K562 (cell line): ENCODE results near the gene RYR1. TPM values are rescaled to one million over a fixed set of nuclear protein-coding genes. Genes with fewer than 3 reads are reported as not detected.

Experiments used
- ATAC-seq: fragments of 200-7000 bp; cut with Tn5 transposase; 3 replicates; pipeline ENCODE4 v1.9.1; 2020; ENCODE audit warnings: moderate library complexity
- BruUV-seq: library from RNA; stranded (reverse); fragments of 400-500 nt; replicated peaks from 2 replicates; lab custom pipeline; 2021; lab: Mats Ljungman, UMichigan
- CTCF ChIA-PET: fragments of 300-600 bp; formaldehyde crosslinking; extraction: SDS; loops from one replicate; lab custom pipeline; 2021; ENCODE audit warnings: low intra/inter-chr PET ratio; lab: Yijun Ruan, JAX
- POLR2A ChIA-PET: fragments of 300-600, 350-650 bp; sonication (Branson Sonifier 250); formaldehyde crosslinking; extraction: SDS; loops from one replicate; lab custom pipeline; 2021; ENCODE audit warnings: antibody characterized with exemption, inconsistent platforms; lab: Yijun Ruan, JAX
- DNase-seq, 4 experiments: peaks; one replicate each; pipeline versions ENCODE4 v3.0.0 to v3.0.0-alpha.2; 2011 to 2018; ENCODE audit warnings: low spot score in 3 of 4, mixed read lengths in 3 of 4; ENCODE audit errors: extremely low read depth in 1 of 4
- FAIRE-seq: peaks from 2 replicates; lab custom pipeline; 2011; peaks lifted over from hg19 to GRCh38; lab: Jason Lieb, UNC
- H2AFZ ChIP-seq: 2 replicates; pipeline ENCODE4 v1.6.0; 2011; ENCODE audit warnings: low read depth, low read length, control low read depth, inconsistent platforms
- H3K27ac ChIP-seq: fragments of 200-600 bp; 3 replicates; pipeline ENCODE4 v1.8.0; 2011; ENCODE audit warnings: low read depth, mild to moderate bottlenecking, control low read depth, inconsistent platforms, low read length, moderate library complexity, mixed read lengths; ENCODE audit errors: extremely low read depth
- H3K27me3 ChIP-seq, 2 experiments: fragments of 300-600 bp in 1 of 2; 2 replicates in 1 of 2; 3 replicates in 1 of 2; pipeline versions ENCODE4 v1.6.0 to v1.8.0; 2011; ENCODE audit warnings: inconsistent platforms in 2 of 2, low read length in 2 of 2, mild to moderate bottlenecking in 1 of 2, mixed read lengths in 1 of 2, moderate library complexity in 1 of 2; ENCODE audit not compliant: control insufficient read depth in 2 of 2, insufficient read depth in 2 of 2
- H3K36me3 ChIP-seq: fragments of 300-600 bp; 3 replicates; pipeline ENCODE4 v1.8.0; 2011; ENCODE audit warnings: mild to moderate bottlenecking, low read length, inconsistent platforms; ENCODE audit not compliant: control insufficient read depth, insufficient read depth
- H3K4me1 ChIP-seq, 2 experiments: fragments of 200-600 bp in 1 of 2; replicated peaks in 1 of 2; 2 replicates in 1 of 2; 3 replicates in 1 of 2; pipeline versions ENCODE4 v1.5.1 to v1.8.0; 2011; ENCODE audit warnings: inconsistent platforms in 2 of 2, low read length in 2 of 2, mild to moderate bottlenecking in 1 of 2, mixed read lengths in 1 of 2, moderate library complexity in 1 of 2; ENCODE audit not compliant: control insufficient read depth in 2 of 2, insufficient read depth in 2 of 2
- H3K4me2 ChIP-seq: 2 replicates; pipeline ENCODE4 v1.6.1; 2011; ENCODE audit warnings: low read length, control low read depth, inconsistent platforms, mixed read lengths; ENCODE audit not compliant: insufficient read depth
- H3K4me3 ChIP-seq: fragments of 200-600 bp; sonication (generic), shearing (Covaris generic); 2 replicates; pipeline ENCODE4 v1.5.1; 2016; ENCODE audit warnings: control low read depth, inconsistent platforms
- H3K79me2 ChIP-seq: fragments of 200-600 bp; 3 replicates; pipeline ENCODE4 v1.8.0; 2011; ENCODE audit warnings: low read length, inconsistent platforms; ENCODE audit not compliant: control insufficient read depth, insufficient read depth
- H3K9ac ChIP-seq, 2 experiments: 2 replicates each; pipeline versions ENCODE4 v1.6.0 to v1.6.1; 2011; ENCODE audit warnings: low read depth in 2 of 2, low read length in 2 of 2, control low read depth in 1 of 2, inconsistent platforms in 1 of 2, mild to moderate bottlenecking in 1 of 2, mixed read lengths in 1 of 2; ENCODE audit not compliant: insufficient read depth in 1 of 2
- H3K9me1 ChIP-seq: one replicate; pipeline ENCODE4 v1.6.0; 2011; ENCODE audit warnings: inconsistent platforms, mild to moderate bottlenecking, low read length, moderate library complexity; ENCODE audit not compliant: control insufficient read depth, insufficient read depth
- H3K9me3 ChIP-seq: replicated peaks from 2 replicates; pipeline ENCODE4 v1.5.1; 2011; ENCODE audit warnings: low read depth, low read length, inconsistent platforms; ENCODE audit not compliant: control insufficient read depth, insufficient read depth
- H4K20me1 ChIP-seq: replicated peaks from 2 replicates; pipeline ENCODE4 v1.6.1; 2011; ENCODE audit warnings: low read length, inconsistent platforms, mixed read lengths; ENCODE audit not compliant: control insufficient read depth, insufficient read depth
- ARHGAP35 ChIP-seq: fragments of 450-650 bp; IDR thresholded peaks from 2 replicates; pipeline ENCODE4 v1.6.1; 2018; ENCODE audit not compliant: partially characterized antibody
- KLF10 ChIP-seq: fragments of 250-450 bp; sonication (Bioruptor Pico); IDR thresholded peaks from 2 replicates; pipeline ENCODE4 v1.6.1; 2021; ENCODE audit warnings: matching md5 sums
- KLF13 ChIP-seq: fragments of 450-650 bp; IDR thresholded peaks from 2 replicates; pipeline ENCODE4 v1.6.1; 2016; ENCODE audit warnings: missing genetic modification characterization, low read depth, mild to moderate bottlenecking, missing compliant biosample characterization, moderate library complexity, borderline replicate concordance
- NR2C2 ChIP-seq, 2 experiments: fragments of 200-800 bp in 1 of 2; sonication (Bioruptor generic) in 1 of 2; sonication (generic) in 1 of 2; formaldehyde crosslinking in 1 of 2; IDR thresholded peaks; 2 replicates each; pipeline versions ENCODE4 v1.6.1 to v1.8.0; 2016 to 2022; ENCODE audit warnings: mild to moderate bottlenecking in 1 of 2, missing compliant biosample characterization in 1 of 2, missing genetic modification characterization in 1 of 2, missing genetic modification reagents in 1 of 2
- ZNF174 ChIP-seq: fragments of 250-450 bp; sonication (Bioruptor Pico); IDR thresholded peaks from 2 replicates; pipeline ENCODE4 v1.4.0; 2020; ENCODE audit warnings: mild to moderate bottlenecking
- ZNF445 ChIP-seq: fragments of 250-450 bp; sonication (Bioruptor Pico); IDR thresholded peaks from 2 replicates; pipeline ENCODE4 v1.4.0; 2020; ENCODE audit warnings: low read depth, mild to moderate bottlenecking, moderate library complexity
- WGBS: fragments of 100-300 bp; shearing (Covaris generic); methylation state at CpG from one replicate; pipeline ENCODE4 v1.1.6; 2016; ENCODE audit warnings: low coverage, mixed read lengths; ENCODE audit not compliant: insufficient coverage; ENCODE audit errors: missing lambda C conversion rate; 5-methylcytosine and 5-hydroxymethylcytosine counted together
- in situ Hi-C: fragments of 300-500 bp; cut with MboI; formaldehyde crosslinking; loops from 4 replicates; pipeline ENCODE4 v1.15.0; 2018; ENCODE audit warnings: inconsistent platforms, mixed read lengths
- intact Hi-C: fragments of 100-400 bp; cut with micrococcal nuclease; formaldehyde crosslinking; loops from 2 replicates; pipeline ENCODE4 v1.14.2; 2022
- polyA plus RNA-seq, 8 experiments: library from polyadenylated mRNA; depleted of rRNA in 4 of 8; stranded (reverse) in 5 of 8; unstranded in 3 of 8; fragments of >200 nt; fragmentation: Nextera tagmentation in 2 of 8; fragmentation: Illumina TruSeq in 1 of 8; extraction: Ambion mirVana in 2 of 8; extraction: Trizol in 1 of 8; gene quantifications; 2 replicates each; pipeline versions ENCODE4 v1.2.1 to v1.2.3, GENCODE V29; 2011 to 2014; ENCODE audit warnings: inconsistent platforms in 1 of 8, missing spikeins in 1 of 8
- total RNA-seq, 7 experiments: library from RNA; depleted of rRNA in 6 of 7; stranded (reverse); fragments of >200 nt in 6 of 7; fragmentation: Illumina TruSeq in 2 of 7; extraction: Trizol in 2 of 7; gene quantifications; 2 replicates each; pipeline versions ENCODE4 v1.2.1 to v1.2.3, GENCODE V29; 2011 to 2021; ENCODE audit warnings: low replicate concordance in 1 of 7
- TF ChIP-seq, protein P1 (sequence below): fragments of 150-350 bp; conservative IDR thresholded peaks from 2 replicates; pipeline ENCODE4 v1.6.1; 2014; ENCODE audit warnings: low read length

The RYR1 gene
- total and polyA plus RNA-seq, 9 of the 15 experiments (the other 6 are each of a cell fraction or from before 2014, with no cell fraction given) = 0.11 to 7.4 (median 3.7) TPM

DNA sequence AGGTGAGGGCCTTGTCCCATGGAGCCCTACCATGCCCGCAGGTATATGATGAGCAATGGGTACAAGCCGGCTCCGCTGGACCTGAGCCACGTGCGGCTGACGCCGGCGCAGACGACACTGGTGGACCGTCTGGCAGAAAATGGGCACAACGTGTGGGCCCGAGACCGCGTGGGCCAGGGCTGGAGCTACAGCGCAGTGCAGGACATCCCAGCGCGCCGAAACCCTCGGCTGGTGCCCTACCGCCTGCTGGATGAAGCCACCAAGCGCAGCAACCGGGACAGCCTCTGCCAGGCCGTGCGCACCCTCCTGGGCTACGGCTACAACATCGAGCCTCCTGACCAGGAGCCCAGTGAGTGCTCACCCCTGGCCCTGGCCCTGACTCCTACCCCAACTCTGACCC, 32.6 kb downstream of the RYR1 start (continued):
- TF ChIP-seq ZNF445 (CRISPR knock-in tag) = no peak
- TF ChIP-seq, protein P1, sequence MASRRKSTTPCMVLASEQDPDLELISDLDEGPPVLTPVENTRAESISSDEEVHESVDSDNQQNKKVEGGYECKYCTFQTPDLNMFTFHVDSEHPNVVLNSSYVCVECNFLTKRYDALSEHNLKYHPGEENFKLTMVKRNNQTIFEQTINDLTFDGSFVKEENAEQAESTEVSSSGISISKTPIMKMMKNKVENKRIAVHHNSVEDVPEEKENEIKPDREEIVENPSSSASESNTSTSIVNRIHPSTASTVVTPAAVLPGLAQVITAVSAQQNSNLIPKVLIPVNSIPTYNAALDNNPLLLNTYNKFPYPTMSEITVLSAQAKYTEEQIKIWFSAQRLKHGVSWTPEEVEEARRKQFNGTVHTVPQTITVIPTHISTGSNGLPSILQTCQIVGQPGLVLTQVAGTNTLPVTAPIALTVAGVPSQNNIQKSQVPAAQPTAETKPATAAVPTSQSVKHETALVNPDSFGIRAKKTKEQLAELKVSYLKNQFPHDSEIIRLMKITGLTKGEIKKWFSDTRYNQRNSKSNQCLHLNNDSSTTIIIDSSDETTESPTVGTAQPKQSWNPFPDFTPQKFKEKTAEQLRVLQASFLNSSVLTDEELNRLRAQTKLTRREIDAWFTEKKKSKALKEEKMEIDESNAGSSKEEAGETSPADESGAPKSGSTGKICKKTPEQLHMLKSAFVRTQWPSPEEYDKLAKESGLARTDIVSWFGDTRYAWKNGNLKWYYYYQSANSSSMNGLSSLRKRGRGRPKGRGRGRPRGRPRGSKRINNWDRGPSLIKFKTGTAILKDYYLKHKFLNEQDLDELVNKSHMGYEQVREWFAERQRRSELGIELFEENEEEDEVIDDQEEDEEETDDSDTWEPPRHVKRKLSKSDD = no peak
- no peak for TF ChIP-seq ARHGAP35
- no peak for TF ChIP-seq NR2C2 (CRISPR knock-in tag; IDR thresholded peaks at IDR 0.05)
- no peak for TF ChIP-seq NR2C2 (tag; IDR thresholded peaks at IDR 0.05)
- no peak for TF ChIP-seq ZNF174 (CRISPR knock-in tag)
- TF ChIP-seq KLF10 (CRISPR knock-in tag) = no peak

DNA sequence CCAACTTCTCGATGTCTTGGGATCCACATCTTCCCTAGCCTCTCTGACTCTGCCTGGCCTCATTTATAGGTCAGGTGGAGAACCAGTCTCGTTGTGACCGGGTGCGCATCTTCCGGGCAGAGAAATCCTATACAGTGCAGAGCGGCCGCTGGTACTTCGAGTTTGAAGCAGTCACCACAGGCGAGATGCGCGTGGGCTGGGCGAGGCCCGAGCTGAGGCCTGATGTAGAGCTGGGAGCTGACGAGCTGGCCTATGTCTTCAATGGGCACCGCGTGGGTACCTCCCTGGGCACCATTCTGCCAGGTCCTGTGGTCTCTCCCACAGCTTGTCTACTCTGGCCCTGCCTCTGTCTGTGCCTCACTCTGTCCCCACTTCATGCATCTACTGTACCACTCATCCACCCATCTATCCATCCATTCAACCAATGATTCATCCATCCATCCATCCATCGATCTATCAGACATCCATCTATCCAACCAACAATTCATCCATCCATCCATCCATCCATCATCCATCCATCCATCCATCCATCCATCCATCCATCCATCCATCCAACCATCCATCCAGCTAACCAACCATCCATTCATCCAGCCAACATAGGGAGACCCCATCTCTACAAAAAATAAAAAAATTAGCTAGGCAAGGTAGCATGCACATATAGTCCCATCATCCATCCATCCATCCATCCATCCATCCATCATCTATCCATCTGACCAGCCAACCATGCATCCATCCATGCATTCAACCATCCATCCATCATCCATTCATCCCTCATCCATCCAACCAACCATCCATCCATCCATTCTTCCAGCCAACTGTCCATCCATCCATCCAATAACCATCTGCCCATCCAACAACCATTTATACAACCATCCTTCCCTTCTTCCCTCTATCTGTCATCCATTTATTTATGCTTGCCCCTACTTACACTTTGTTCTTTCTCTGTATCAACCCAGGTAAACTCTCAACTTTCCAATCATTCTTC, 34.3 kb downstream of the RYR1 start:
- Histone ChIP-seq H3K36me3 (peaks cover 37% of the 10 kb centered on the region; the same call in 1 of the 3 replicates), H3K9me3 (no peaks in the 10 kb centered on the region), H4K20me1 (no peaks in the 10 kb centered on the region), H3K27me3 (no peaks in the 10 kb centered on the region), H3K79me2 (no peaks in the 10 kb centered on the region), H3K9me1 (no peaks in the 10 kb centered on the region), H3K9ac (no peak overlapping the region), H3K4me3 (no peak overlapping the region), H3K4me1 (peaks cover 0 to 13% of the 10 kb centered on the region in 2 experiments; a peak in 1 of 5 replicates), H2AFZ (no peak overlapping the region), H3K27ac (no peak overlapping the region), H3K4me2 (no peak overlapping the region)
- ChIA-PET CTCF (no interaction called here), POLR2A (no interaction called here)
- 71% methylated on average over 17 of the region's 17 CpGs for WGBS
- BruUV-seq = no TSS peak
- in situ Hi-C loops (no loop called here), intact Hi-C loops (no loop called here)
- no peak for DNase-seq
- no peak for ATAC-seq
- no peak for FAIRE-seq
- TF ChIP-seq KLF13 = no peak
